HG03135 (cell line): ENCODE data around the gene SMIM5.

Source experiments
- ATAC-seq: cut with Tn5 transposase; IDR thresholded peaks from one replicate; pipeline ENCODE4 v1.9.1; 2021; ENCODE audit warnings: mild to moderate bottlenecking, moderate library complexity; ENCODE audit not compliant: unreplicated experiment

Gene SMIM5

GRCh38 chr17:75602644-75603043, 30.6 kb upstream of the SMIM5 start:
- no peak for ATAC-seq

GRCh38 chr17:75603123-75603522, 30.1 kb upstream of the SMIM5 start:
- ATAC-seq: no peak

DNA sequence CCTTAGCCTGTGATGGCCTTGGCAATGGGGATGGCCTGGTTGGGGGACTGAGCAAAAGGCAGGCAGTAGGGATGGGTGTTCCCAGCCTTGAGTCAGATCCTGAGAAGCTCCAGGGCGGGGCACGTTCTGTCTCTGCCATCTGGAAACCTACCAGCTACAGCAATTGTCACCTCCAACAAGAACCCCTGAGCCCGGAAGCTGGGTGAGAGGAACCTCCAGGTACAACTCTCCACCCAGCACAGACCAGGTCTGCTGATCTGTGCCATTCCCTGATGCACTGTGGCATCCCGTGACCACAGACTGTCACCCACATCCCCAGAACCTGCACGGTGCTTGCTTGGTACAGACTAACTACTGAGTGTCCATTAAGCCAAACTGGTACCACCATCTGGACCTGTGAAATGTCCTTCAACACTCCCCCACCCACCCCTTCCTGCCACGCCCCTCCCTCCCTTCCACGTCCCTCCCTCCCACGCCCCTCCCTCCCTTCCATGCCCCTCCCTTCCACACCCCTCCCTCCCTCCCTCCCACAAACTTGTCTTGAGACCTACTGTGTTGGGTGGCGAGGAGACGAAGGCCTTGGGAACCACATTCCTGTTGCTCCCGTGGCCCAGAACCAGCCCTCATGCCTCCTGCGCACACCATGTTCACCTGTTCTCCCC, 29.1 kb upstream of the SMIM5 start:
- no peak for ATAC-seq

GRCh38 chr17:75605790-75606189, 27.4 kb upstream of the SMIM5 start:
- no peak for ATAC-seq

- no peak for ATAC-seq
Measured at GRCh38 chr17:75607086-75607485, 26.1 kb upstream of the SMIM5 start.

GRCh38 chr17:75610103-75610984, 22.9 kb upstream of the SMIM5 start:
- no peak for ATAC-seq

DNA sequence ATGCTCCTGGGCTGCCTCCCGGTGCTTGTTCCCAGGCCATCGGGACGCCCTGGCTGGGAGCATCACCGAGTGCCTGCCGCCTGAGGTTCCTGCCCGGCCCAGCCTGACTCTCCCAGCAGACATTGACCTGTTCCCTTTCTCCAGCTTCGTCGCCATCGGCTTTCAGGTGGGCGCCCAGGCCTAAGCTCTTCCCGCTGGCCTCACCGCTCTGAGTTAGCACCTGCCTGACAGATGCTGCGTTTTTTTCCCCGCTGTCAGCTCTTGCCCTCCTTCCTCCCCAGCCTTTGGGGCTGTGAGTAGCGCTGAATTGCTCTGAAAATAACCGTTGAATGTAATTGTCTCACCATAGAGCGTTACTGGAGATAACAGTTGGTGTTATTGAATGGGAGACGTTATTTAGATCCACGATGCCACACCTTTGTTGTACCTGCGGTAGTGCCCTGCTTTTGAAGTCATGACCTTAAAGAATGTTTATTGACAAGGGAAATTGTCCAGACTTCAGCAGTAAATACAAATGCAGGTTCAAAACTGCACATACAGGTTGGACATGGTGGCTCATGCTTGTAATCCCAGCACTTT, 21.3 kb upstream of the SMIM5 start:
- ATAC-seq: no peak

DNA sequence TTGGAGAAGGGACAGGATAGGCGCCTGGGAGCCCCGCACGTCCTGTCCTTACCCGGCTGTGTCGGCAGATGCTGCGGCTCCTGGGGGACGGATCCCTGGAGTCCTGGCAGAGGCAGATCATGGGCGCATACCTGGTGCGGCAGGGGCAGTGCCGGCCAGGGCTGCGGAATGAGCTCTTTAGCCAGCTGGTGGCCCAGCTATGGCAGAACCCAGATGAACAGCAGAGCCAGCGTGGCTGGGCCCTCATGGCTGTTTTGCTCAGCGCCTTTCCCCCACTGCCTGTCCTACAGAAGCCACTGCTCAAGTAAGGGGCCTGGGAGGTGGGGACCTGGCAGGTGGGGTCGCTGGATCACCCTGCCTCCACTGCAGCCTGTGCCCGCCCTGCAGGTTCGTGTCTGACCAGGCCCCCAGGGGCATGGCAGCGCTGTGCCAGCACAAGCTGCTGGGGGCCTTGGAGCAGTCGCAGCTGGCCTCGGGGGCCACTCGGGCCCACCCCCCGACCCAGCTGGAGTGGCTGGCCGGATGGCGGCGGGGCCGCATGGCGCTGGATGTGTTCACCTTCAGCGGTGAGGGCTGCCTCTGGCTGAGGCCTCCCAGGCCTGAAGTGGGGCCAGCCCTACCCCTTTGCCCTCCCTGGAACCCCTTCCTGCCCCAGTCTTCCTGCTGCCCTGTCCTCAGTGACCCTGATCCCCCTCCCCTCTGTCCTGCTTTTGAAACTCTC, 20.2 kb upstream of the SMIM5 start:
- no peak for ATAC-seq

GRCh38 chr17:75614006-75614405, 19.2 kb upstream of the SMIM5 start:
- ATAC-seq: no peak

DNA sequence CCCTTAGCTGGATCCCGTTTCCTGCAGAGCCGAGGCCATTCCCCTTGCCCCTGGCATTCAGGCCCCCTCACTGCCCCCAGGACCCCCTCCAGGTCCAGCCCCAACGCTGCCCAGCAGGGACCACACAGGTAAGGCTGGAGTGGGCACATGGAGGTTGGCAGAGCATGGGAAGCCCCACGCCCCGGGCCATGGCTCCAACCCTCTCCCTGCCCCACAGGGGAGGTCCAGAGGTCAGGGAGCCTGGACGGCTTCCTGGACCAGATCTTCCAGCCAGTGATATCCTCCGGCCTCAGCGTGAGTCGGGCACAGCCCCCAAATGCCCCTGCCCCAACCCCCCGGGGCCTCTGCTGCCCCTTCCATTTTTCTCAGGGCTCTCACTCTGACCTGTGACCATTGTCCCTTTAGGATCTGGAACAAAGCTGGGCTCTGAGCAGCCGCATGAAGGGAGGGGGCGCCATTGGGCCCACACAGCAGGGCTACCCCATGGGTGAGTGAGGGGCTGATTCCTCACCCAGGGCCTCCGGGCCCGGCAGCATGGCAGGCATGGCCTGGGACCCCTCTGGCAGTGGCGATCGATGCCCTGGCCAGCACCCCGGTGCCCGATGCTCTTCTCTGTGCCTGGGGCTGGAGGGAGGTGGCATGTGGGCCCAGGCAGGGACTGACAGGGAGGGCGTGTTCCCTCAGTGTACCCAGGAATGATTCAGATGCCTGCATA, 18.5 kb upstream of the SMIM5 start:
- ATAC-seq: no peak

DNA sequence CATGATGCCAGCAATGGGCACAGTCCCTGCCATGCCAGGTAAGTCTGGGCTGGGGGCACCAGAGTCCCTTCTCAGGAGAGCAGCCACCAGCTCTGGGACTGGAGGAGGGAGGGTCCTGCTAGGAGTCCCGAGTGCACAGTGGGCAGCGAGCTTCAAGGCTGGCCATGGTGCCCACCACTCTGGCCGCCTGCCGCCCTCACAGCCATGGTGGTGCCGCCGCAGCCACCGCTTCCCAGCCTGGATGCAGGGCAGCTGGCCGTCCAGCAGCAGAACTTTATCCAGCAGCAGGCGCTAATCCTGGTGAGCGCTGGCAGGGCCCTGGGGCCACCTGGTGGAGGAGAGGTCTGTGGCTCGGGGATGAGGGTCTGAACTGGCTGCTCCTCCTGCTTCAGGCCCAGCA, 17.9 kb upstream of the SMIM5 start:
- no peak for ATAC-seq

DNA sequence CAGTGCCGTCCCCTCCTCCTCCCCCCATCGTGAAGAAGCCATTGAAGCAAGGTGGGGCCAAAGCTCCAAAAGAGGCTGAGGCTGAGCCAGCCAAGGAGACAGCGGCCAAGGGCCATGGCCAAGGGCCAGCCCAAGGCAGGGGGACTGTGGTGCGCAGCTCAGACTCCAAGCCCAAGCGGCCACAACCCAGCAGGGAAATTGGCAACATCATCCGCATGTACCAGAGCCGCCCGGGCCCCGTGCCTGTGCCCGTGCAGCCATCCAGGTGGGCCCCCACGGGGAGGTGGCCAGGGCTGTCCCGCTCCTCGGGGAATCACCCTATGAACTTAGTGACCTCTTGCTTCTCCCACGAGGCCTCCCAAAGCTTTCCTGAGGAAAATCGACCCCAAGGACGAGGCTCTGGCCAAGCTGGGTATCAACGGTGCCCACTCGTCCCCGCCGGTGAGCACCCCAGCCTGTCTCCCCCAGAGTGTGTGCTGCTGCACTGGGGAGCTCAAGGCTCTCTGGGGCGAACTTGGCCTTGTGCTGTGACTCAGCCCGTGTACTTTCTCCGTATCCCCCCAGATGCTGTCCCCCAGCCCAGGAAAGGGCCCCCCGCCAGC, 16.6 kb upstream of the SMIM5 start:
- ATAC-seq: no peak

DNA sequence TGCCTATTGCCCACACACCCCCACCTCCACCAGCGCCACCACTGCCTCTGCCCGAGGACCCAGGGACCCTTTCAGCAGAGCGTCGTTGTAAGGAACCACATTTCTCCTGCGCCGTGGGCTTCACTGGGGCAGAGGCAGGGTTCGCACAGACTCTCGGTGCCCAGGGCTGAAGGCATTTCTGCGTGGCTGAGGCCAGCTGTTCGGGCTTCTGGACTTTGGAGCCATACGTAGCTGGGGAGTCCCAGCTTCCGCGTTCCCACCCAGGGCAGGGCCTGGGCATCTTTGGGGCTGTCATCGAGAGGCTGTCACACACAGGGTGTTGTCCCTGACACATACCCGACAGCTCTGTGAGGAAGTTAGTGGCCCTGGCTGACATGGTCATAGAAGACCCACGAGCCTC, 16.0 kb upstream of the SMIM5 start:
- ATAC-seq: no peak

DNA sequence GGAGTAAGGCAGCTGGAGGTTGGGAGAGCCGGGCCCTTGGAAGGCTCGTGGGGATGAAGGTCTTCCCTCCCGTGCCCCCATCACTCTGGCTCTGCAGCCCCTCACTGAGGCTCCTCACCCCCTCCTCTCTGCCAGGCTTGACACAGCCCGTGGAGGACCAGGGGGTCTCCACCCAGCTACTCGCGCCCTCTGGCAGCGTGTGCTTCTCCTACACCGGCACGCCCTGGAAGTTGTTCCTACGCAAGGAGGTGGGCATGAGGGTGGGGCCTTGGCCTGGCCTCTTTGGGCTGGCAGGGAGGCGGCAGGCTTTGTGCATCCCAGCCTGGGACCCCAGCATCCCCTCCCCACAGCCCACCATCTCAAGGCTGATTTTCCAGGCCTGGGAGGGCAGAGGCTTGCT, 15.6 kb upstream of the SMIM5 start:
- no peak for ATAC-seq

GRCh38 chr17:75619506-75620431, 13.5 kb upstream of the SMIM5 start:
- no peak for ATAC-seq

- no peak for ATAC-seq
Measured at GRCh38 chr17:75621489-75621888, 11.7 kb upstream of the SMIM5 start.

- ATAC-seq: no peak
Measured at GRCh38 chr17:75622076-75622475, 11.2 kb upstream of the SMIM5 start.

DNA sequence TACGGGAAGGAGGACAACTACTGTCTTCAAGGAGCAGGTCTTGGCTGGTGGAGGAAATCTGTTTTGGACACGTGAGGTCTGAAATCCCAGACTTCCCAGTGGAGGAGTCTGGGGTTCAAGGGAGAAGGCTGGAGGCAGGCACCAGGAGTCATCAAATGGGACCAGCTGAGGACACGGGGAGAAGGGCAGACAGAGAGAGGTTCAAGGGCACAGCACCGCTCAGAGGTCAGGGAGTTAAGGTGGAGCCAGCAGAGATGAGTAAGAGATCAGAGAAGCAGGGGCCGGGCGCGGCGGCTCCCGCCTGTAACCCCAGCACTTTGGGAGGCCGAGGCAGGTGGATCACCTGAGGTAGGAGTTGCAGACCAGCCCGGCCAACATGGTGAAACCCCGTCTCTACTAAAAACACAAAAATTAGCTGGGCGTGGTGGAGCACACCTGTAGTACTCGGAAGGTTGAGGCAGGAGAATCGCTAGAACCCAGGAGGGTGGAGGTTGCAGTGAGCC, 10.4 kb upstream of the SMIM5 start:
- ATAC-seq: no peak

- no peak for ATAC-seq
Measured at GRCh38 chr17:75623386-75623785, 9.8 kb upstream of the SMIM5 start.
